ENCODE results near the gene FHIT. TPM values are rescaled to one million over a fixed set of nuclear protein-coding genes. Genes with fewer than 3 reads are reported as not detected.

Gene FHIT
- polyA plus RNA-seq, 1 donor, result 35.8 TPM

GRCh38 chr3:60182697-60183096 lies 1068.6 kb downstream of the FHIT start:
- H3K9me3 ChIP-seq (ENCODE audit: control insufficient read depth, low read depth, low read length), result no peaks in the 10 kb centered on the region
- no peaks in the 10 kb centered on the region for H3K36me3 ChIP-seq (ENCODE audit: control insufficient read depth, insufficient read depth, low read length)
- 100% methylated on average over 1 of the region's 1 CpG for WGBS (ENCODE audit: insufficient coverage, low lambda C conversion rate)
- H3K4me1 ChIP-seq (ENCODE audit: control insufficient read depth, insufficient read depth, low read length), result no peaks in the 10 kb centered on the region
- no peaks in the 10 kb centered on the region for H3K27me3 ChIP-seq (ENCODE audit: control insufficient read depth, insufficient read depth, low read length)
- H3K4me3 ChIP-seq (ENCODE audit: low read length), result no peak overlapping the region
- no peak for DNase-seq
- no peak overlapping the region for H3K27ac ChIP-seq (ENCODE audit: low read length)

- no peaks in the 10 kb centered on the region for H3K27me3 ChIP-seq (ENCODE audit: control insufficient read depth, insufficient read depth, low read length)
- H3K4me3 ChIP-seq (ENCODE audit: low read length), result no peak overlapping the region
- no peaks in the 10 kb centered on the region for H3K9me3 ChIP-seq (ENCODE audit: control insufficient read depth, low read depth, low read length)
- WGBS (ENCODE audit: insufficient coverage, low lambda C conversion rate), result 92% methylated on average over 2 of the region's 8 CpGs
- no peaks in the 10 kb centered on the region for H3K4me1 ChIP-seq (ENCODE audit: control insufficient read depth, insufficient read depth, low read length)
- H3K27ac ChIP-seq (ENCODE audit: low read length), result peak overlapping the region; percentile 21
- DNase-seq, result peak in 1 of 2 donors; percentile 17
- no peaks in the 10 kb centered on the region for H3K36me3 ChIP-seq (ENCODE audit: control insufficient read depth, insufficient read depth, low read length)
Observed at GRCh38 chr3:60178931-60179653, 1072.2 kb downstream of the FHIT start.

GRCh38 chr3:60177726-60178125 lies 1073.5 kb downstream of the FHIT start:
- 94% methylated on average over 2 of the region's 2 CpGs for WGBS (ENCODE audit: insufficient coverage, low lambda C conversion rate)

GRCh38 chr3:60176614-60177013 lies 1074.6 kb downstream of the FHIT start:
- Histone ChIP-seq H3K27me3 (ENCODE audit: control insufficient read depth, insufficient read depth, low read length) (no peaks in the 10 kb centered on the region), H3K36me3 (ENCODE audit: control insufficient read depth, insufficient read depth, low read length) (no peaks in the 10 kb centered on the region), H3K4me1 (ENCODE audit: control insufficient read depth, insufficient read depth, low read length) (no peaks in the 10 kb centered on the region), H3K9me3 (ENCODE audit: control insufficient read depth, low read depth, low read length) (no peaks in the 10 kb centered on the region), H3K27ac (ENCODE audit: low read length) (no peak overlapping the region), H3K4me3 (ENCODE audit: low read length) (no peak overlapping the region)
- no CpG with 5 or more reads among the region's 6 CpGs for WGBS (ENCODE audit: insufficient coverage, low lambda C conversion rate)
- DNase-seq, result no peak

More at GRCh38 chr3:60177726-60178125, 1073.5 kb downstream of the FHIT start:
- no peak for DNase-seq
- Histone ChIP-seq H3K4me3 (ENCODE audit: low read length) (no peak overlapping the region), H3K36me3 (ENCODE audit: control insufficient read depth, insufficient read depth, low read length) (no peaks in the 10 kb centered on the region), H3K27me3 (ENCODE audit: control insufficient read depth, insufficient read depth, low read length) (no peaks in the 10 kb centered on the region), H3K27ac (ENCODE audit: low read length) (no peak overlapping the region), H3K9me3 (ENCODE audit: control insufficient read depth, low read depth, low read length) (no peaks in the 10 kb centered on the region), H3K4me1 (ENCODE audit: control insufficient read depth, insufficient read depth, low read length) (no peaks in the 10 kb centered on the region)

GRCh38 chr3:60175680-60176079 lies 1075.6 kb downstream of the FHIT start:
- Histone ChIP-seq H3K9me3 (ENCODE audit: control insufficient read depth, low read depth, low read length) (no peaks in the 10 kb centered on the region), H3K27me3 (ENCODE audit: control insufficient read depth, insufficient read depth, low read length) (no peaks in the 10 kb centered on the region), H3K36me3 (ENCODE audit: control insufficient read depth, insufficient read depth, low read length) (no peaks in the 10 kb centered on the region), H3K4me1 (ENCODE audit: control insufficient read depth, insufficient read depth, low read length) (no peaks in the 10 kb centered on the region), H3K4me3 (ENCODE audit: low read length) (no peak overlapping the region), H3K27ac (ENCODE audit: low read length) (no peak overlapping the region)
- DNase-seq, result no peak
- WGBS (ENCODE audit: insufficient coverage, low lambda C conversion rate), result 100% methylated on average over 1 of the region's 3 CpGs

- Histone ChIP-seq H3K4me3 (ENCODE audit: low read length) (no peak overlapping the region), H3K27ac (ENCODE audit: low read length) (no peak overlapping the region), H3K4me1 (ENCODE audit: control insufficient read depth, insufficient read depth, low read length) (no peaks in the 10 kb centered on the region), H3K36me3 (ENCODE audit: control insufficient read depth, insufficient read depth, low read length) (no peaks in the 10 kb centered on the region), H3K9me3 (ENCODE audit: control insufficient read depth, low read depth, low read length) (no peaks in the 10 kb centered on the region), H3K27me3 (ENCODE audit: control insufficient read depth, insufficient read depth, low read length) (no peaks in the 10 kb centered on the region)
- no peak for DNase-seq
- WGBS (ENCODE audit: insufficient coverage, low lambda C conversion rate), result no CpG with 5 or more reads among the region's 5 CpGs
Observed at GRCh38 chr3:60169755-60170154, 1081.5 kb downstream of the FHIT start.

GRCh38 chr3:60167186-60167585 lies 1084.1 kb downstream of the FHIT start:
- H3K9me3 ChIP-seq (ENCODE audit: control insufficient read depth, low read depth, low read length), result no peaks in the 10 kb centered on the region
- H3K27ac ChIP-seq (ENCODE audit: low read length), result no peak overlapping the region
- no peaks in the 10 kb centered on the region for H3K4me1 ChIP-seq (ENCODE audit: control insufficient read depth, insufficient read depth, low read length)
- H3K36me3 ChIP-seq (ENCODE audit: control insufficient read depth, insufficient read depth, low read length), result no peaks in the 10 kb centered on the region
- H3K4me3 ChIP-seq (ENCODE audit: low read length), result no peak overlapping the region
- no peak for DNase-seq
- H3K27me3 ChIP-seq (ENCODE audit: control insufficient read depth, insufficient read depth, low read length), result no peaks in the 10 kb centered on the region

GRCh38 chr3:60160822-60161748 lies 1090.2 kb downstream of the FHIT start:
- DNase-seq, result no peak
- no peaks in the 10 kb centered on the region for H3K36me3 ChIP-seq (ENCODE audit: control insufficient read depth, insufficient read depth, low read length)
- no peaks in the 10 kb centered on the region for H3K4me1 ChIP-seq (ENCODE audit: control insufficient read depth, insufficient read depth, low read length)
- no peak overlapping the region for H3K4me3 ChIP-seq (ENCODE audit: low read length)
- no peaks in the 10 kb centered on the region for H3K9me3 ChIP-seq (ENCODE audit: control insufficient read depth, low read depth, low read length)
- no peaks in the 10 kb centered on the region for H3K27me3 ChIP-seq (ENCODE audit: control insufficient read depth, insufficient read depth, low read length)
- H3K27ac ChIP-seq (ENCODE audit: low read length), result no peak overlapping the region
- 100% methylated on average over 2 of the region's 11 CpGs for WGBS (ENCODE audit: insufficient coverage, low lambda C conversion rate)

GRCh38 chr3:60160111-60160821 lies 1091.0 kb downstream of the FHIT start:
- no peak for DNase-seq
- no CpG with 5 or more reads among the region's 4 CpGs for WGBS (ENCODE audit: insufficient coverage, low lambda C conversion rate)
- Histone ChIP-seq H3K36me3 (ENCODE audit: control insufficient read depth, insufficient read depth, low read length) (no peaks in the 10 kb centered on the region), H3K27ac (ENCODE audit: low read length) (no peak overlapping the region), H3K4me1 (ENCODE audit: control insufficient read depth, insufficient read depth, low read length) (no peaks in the 10 kb centered on the region), H3K4me3 (ENCODE audit: low read length) (no peak overlapping the region), H3K27me3 (ENCODE audit: control insufficient read depth, insufficient read depth, low read length) (no peaks in the 10 kb centered on the region), H3K9me3 (ENCODE audit: control insufficient read depth, low read depth, low read length) (no peaks in the 10 kb centered on the region)

GRCh38 chr3:60158035-60158434 lies 1093.2 kb downstream of the FHIT start:
- Histone ChIP-seq H3K4me1 (ENCODE audit: control insufficient read depth, insufficient read depth, low read length) (no peaks in the 10 kb centered on the region), H3K27me3 (ENCODE audit: control insufficient read depth, insufficient read depth, low read length) (no peaks in the 10 kb centered on the region)
- WGBS (ENCODE audit: insufficient coverage, low lambda C conversion rate), result no CpG with 5 or more reads among the region's 2 CpGs

More at GRCh38 chr3:60158035-60158434, 1093.2 kb downstream of the FHIT start:
- no peak overlapping the region for H3K4me3 ChIP-seq (ENCODE audit: low read length)
- no peaks in the 10 kb centered on the region for H3K36me3 ChIP-seq (ENCODE audit: control insufficient read depth, insufficient read depth, low read length)
- no peaks in the 10 kb centered on the region for H3K9me3 ChIP-seq (ENCODE audit: control insufficient read depth, low read depth, low read length)
- no peak overlapping the region for H3K27ac ChIP-seq (ENCODE audit: low read length)
- DNase-seq, result no peak

All from large intestine (tissue), 3 donors.